Right cardiac atrium (tissue), 5 donors: ENCODE results near the gene TMEM198. TPM values are rescaled to one million over a fixed set of nuclear protein-coding genes. Genes with fewer than 3 reads are reported as not detected.
A peak's percentile ranks its signal among the peaks of the same experiment; 100 is the strongest.

Source experiments
- ATAC-seq, 2 donors: fragments of 200-7000 bp; cut with Tn5 transposase; one replicate each; pipeline versions ENCODE4 v1.8.0 to v1.9.1; 2020; ENCODE audit warnings: moderate library complexity in 2 of 2, mild to moderate bottlenecking in 1 of 2
- DNase-seq, 3 donors: peaks; one replicate each; pipeline ENCODE4 v3.0.0-alpha.2; 2020
- H3K27ac ChIP-seq: one replicate; pipeline ENCODE4 v1.5.1; 2013; ENCODE audit warnings: mild to moderate bottlenecking, low read length, control low read depth, moderate library complexity
- H3K27me3 ChIP-seq: one replicate; pipeline ENCODE4 v1.6.1; 2013; ENCODE audit not compliant: control insufficient read depth, insufficient read depth
- H3K4me1 ChIP-seq: one replicate; pipeline ENCODE4 v1.6.1; 2013; ENCODE audit warnings: low read length; ENCODE audit not compliant: control insufficient read depth, insufficient read depth
- H3K4me3 ChIP-seq: one replicate; pipeline ENCODE4 v1.5.1; 2013; ENCODE audit warnings: low read length, control low read depth
- H3K9me3 ChIP-seq: one replicate; pipeline ENCODE4 v1.6.1; 2013; ENCODE audit warnings: low read length; ENCODE audit not compliant: control insufficient read depth
- WGBS: extraction: QIAGEN DNeasy Blood & Tissue Kit; methylation state at CpG from one replicate; pipeline ENCODE4 v1.1.7; 2013; 5-methylcytosine and 5-hydroxymethylcytosine counted together
- intact Hi-C, 4 donors: fragments of 100-400 bp; cut with DNase I; formaldehyde crosslinking; loops; one replicate each; pipeline versions ENCODE4 v1.11.0 to v1.14.0; 2022 to 2023
- microRNA-seq, 2 donors: library from miRNA; unstranded; fragments of <30 nt; microRNA quantifications; one replicate each; pipeline ENCODE4 v1.2.0, GENCODE V29; 2020 to 2021
- polyA plus RNA-seq: library from polyadenylated mRNA; stranded (reverse); fragments of 200-250 nt; gene quantifications from one replicate; pipeline ENCODE4 v1.2.3, GENCODE V29; 2013
- total RNA-seq, 4 donors: library from RNA; stranded (reverse); fragmentation: NEBNext Ultra II Directional; extraction: Animal tissue kit (Norgen Biotek cat#: 25700); gene quantifications; one replicate each; pipeline ENCODE4 v1.2.1, GENCODE V29; 2021
- donor health status: healthy with polysubstance abuse.
- donor health status: DM: no; HTN: yes; CAD: no.
- donor health status: DM: no; HTN: no; CAD: no.
- donor health status: DM: no; HTN: yes; CAD: no; lungs with severe emphysema.
- donor health status: DM: yes; HTN: yes; CAD: no.

The TMEM198 gene
- total and polyA plus RNA-seq, 5 donors: 1.8 to 3.4 (median 3.2) TPM

- DNase-seq (no peak), ATAC-seq (peak; percentile 6 to 9)
- no peaks in the 10 kb centered on the region for H3K27me3 ChIP-seq
- H3K4me3 ChIP-seq: peak overlapping the region; percentile 69
- H3K4me1 ChIP-seq: no peaks in the 10 kb centered on the region
- 9% methylated on average over 19 of the region's 19 CpGs for WGBS
- H3K9me3 ChIP-seq: no peaks in the 10 kb centered on the region
- intact Hi-C loops: loop anchor here in 1 of 4 donors (5.0 kb wide), 1 partner anchor 45 kb away; no protein-coding TSS in a partner anchor
- peak overlapping the region; percentile 74 for H3K27ac ChIP-seq
These were observed 53.2 kb downstream of the TMEM198 start for GRCh38 chr2:219596954-219597551.

- Histone ChIP-seq H3K27me3 (no peaks in the 10 kb centered on the region), H3K27ac (peak within 1 kb of the TSS; percentile 87), H3K4me3 (peak within 1 kb of the TSS; percentile 69), H3K4me1 (no peaks in the 10 kb centered on the region), H3K9me3 (no peaks in the 10 kb centered on the region)
- intact Hi-C loops: loop anchor here in 1 of 4 donors (5.0 kb wide), 1 partner anchor 45 kb away; no protein-coding TSS in a partner anchor
- under 1% methylated on average over 57 of the region's 57 CpGs for WGBS
- ATAC-seq (peak; percentile 98), DNase-seq (peak; percentile 97 to 99 (median 98))
These were observed 53.9 kb downstream of the TMEM198 start, which contains the start of gene STK11IP for GRCh38 chr2:219597552-219598307. TSS of gene STK11IP (plus strand) at chr2:219597857. CDS start at chr2:219598120, 263 bp downstream.

GRCh38 chr2:219598308-219599078, 54.7 kb downstream of the TMEM198 start:
- H3K4me3 ChIP-seq: peak overlapping the region; percentile 69
- no peak for ATAC-seq
- no peaks in the 10 kb centered on the region for H3K9me3 ChIP-seq
- intact Hi-C loops: loop anchor here in 1 of 4 donors (5.0 kb wide), 1 partner anchor 44 kb away; no protein-coding TSS in a partner anchor
- no peaks in the 10 kb centered on the region for H3K4me1 ChIP-seq
- H3K27me3 ChIP-seq: no peaks in the 10 kb centered on the region
- peak overlapping the region; percentile 87 for H3K27ac ChIP-seq
- WGBS: 28% methylated on average over 9 of the region's 9 CpGs
- peak in 1 of 3 donors; percentile 60 for DNase-seq

Small RNA genes within 50 kb of the gene (microRNA-seq; reads per million reads assigned to microRNA genes)
- 3.2 to 4.6 reads per million in 2 donors for gene MIR3132

Other genes with a start within 250 kb of the TMEM198 start
- gene PTPRN, start 234.6 kb upstream of the TMEM198 start, total RNA-seq: under 1 TPM in 1 of 4 donors, not detected in 3; 0.25 TPM
- 0.41 TPM for gene PTPRN, start 234.6 kb upstream of the TMEM198 start, polyA plus RNA-seq
- not detected for gene RESP18, start 211.3 kb upstream of the TMEM198 start, total RNA-seq
- not detected for gene RESP18, start 211.3 kb upstream of the TMEM198 start, polyA plus RNA-seq
- gene DNPEP, start 156.1 kb upstream of the TMEM198 start, total RNA-seq: 10 to 100 TPM; 42.2 to 58.8 (median 56.2) TPM
- gene DNPEP, start 156.1 kb upstream of the TMEM198 start, polyA plus RNA-seq: 50.0 TPM
- over 10,000 TPM in 1 of 4 donors, 1,000 to 10,000 TPM in 3; 6,970 to 10,932 (median 7,338) TPM for gene DES, start 125.7 kb upstream of the TMEM198 start, total RNA-seq
- 9,146 TPM for gene DES, start 125.7 kb upstream of the TMEM198 start, polyA plus RNA-seq
- gene SPEG, start 109.2 kb upstream of the TMEM198 start, total RNA-seq: 100 to 1,000 TPM; 122 to 176 (median 159) TPM
- gene SPEG, start 109.2 kb upstream of the TMEM198 start, polyA plus RNA-seq: 85.5 TPM
- 10 to 100 TPM; 22.9 to 27.5 (median 25.4) TPM for gene GMPPA, start 45.1 kb upstream of the TMEM198 start, total RNA-seq
- 21.6 TPM for gene GMPPA, start 45.1 kb upstream of the TMEM198 start, polyA plus RNA-seq
- gene ASIC4, start 29.5 kb upstream of the TMEM198 start, total RNA-seq: 1 to 10 TPM in 3 of 4 donors, under 1 TPM in 1; 0.28 to 1.8 (median 1.6) TPM
- 0.57 TPM for gene ASIC4, start 29.5 kb upstream of the TMEM198 start, polyA plus RNA-seq
- 100 to 1,000 TPM in 2 of 4 donors, 10 to 100 TPM in 2; 92.6 to 145 (median 101) TPM for gene CHPF, start 219 bp upstream of the TMEM198 start, total RNA-seq
- gene CHPF, start 219 bp upstream of the TMEM198 start, polyA plus RNA-seq: 115 TPM
- 100 to 1,000 TPM; 263 to 321 (median 294) TPM for gene OBSL1, start 27.5 kb downstream of the TMEM198 start, total RNA-seq
- 179 TPM for gene OBSL1, start 27.5 kb downstream of the TMEM198 start, polyA plus RNA-seq
- gene INHA, start 28.3 kb downstream of the TMEM198 start, total RNA-seq: 10 to 100 TPM; 16.7 to 47.6 (median 28.1) TPM
- 28.7 TPM for gene INHA, start 28.3 kb downstream of the TMEM198 start, polyA plus RNA-seq
- gene STK11IP, start 53.8 kb downstream of the TMEM198 start, total RNA-seq: 10 to 100 TPM; 12.1 to 19.0 (median 15.1) TPM
- gene STK11IP, start 53.8 kb downstream of the TMEM198 start, polyA plus RNA-seq: 13.4 TPM
- 100 to 1,000 TPM; 322 to 445 (median 392) TPM for gene SLC4A3, start 83.6 kb downstream of the TMEM198 start, total RNA-seq
- 288 TPM for gene SLC4A3, start 83.6 kb downstream of the TMEM198 start, polyA plus RNA-seq